Measurements from ENCODE around the gene BANF2. TPM values are rescaled to one million over a fixed set of nuclear protein-coding genes. Genes with fewer than 3 reads are reported as not detected.

The BANF2 gene
- total and polyA plus RNA-seq, 2 of the 8 experiments (the other 6 are each of a cell fraction or from before 2014, with no cell fraction given): not detected

- TF ChIP-seq TCF12 (IDR thresholded peaks at IDR 0.05; ENCODE audit: low read depth, low read length): no peak
- no peak for TF ChIP-seq YY1 (IDR thresholded peaks at IDR 0.05; ENCODE audit: low read depth, low read length)
Observed at GRCh38 chr20:17683218-17684076, 16.3 kb upstream of the BANF2 start (continued).
